ENCODE results near the gene MAN1B1. TPM values are rescaled to one million over a fixed set of nuclear protein-coding genes. Genes with fewer than 3 reads are reported as not detected.
A peak's percentile ranks its signal among the peaks of the same experiment; 100 is the strongest.
"Not testable (repeated sequence)": the region's sequence is repeated elsewhere in the genome, so short reads cannot be mapped to it uniquely, and the experiment has no call there.

Gene MAN1B1
- total RNA-seq, 2 donors from 2014 or later = 32.0 to 44.3 TPM

GRCh38 chr9:137050570-137050969 lies 36.2 kb upstream of the MAN1B1 start:
- intact Hi-C loops (cut with DNase I) = loop anchor here in 1 of 2 donors (5.0 kb wide), 1 partner anchor 397 kb away; no protein-coding TSS in a partner anchor
- DNase-seq (ENCODE audit: low spot score) = no peak

DNA sequence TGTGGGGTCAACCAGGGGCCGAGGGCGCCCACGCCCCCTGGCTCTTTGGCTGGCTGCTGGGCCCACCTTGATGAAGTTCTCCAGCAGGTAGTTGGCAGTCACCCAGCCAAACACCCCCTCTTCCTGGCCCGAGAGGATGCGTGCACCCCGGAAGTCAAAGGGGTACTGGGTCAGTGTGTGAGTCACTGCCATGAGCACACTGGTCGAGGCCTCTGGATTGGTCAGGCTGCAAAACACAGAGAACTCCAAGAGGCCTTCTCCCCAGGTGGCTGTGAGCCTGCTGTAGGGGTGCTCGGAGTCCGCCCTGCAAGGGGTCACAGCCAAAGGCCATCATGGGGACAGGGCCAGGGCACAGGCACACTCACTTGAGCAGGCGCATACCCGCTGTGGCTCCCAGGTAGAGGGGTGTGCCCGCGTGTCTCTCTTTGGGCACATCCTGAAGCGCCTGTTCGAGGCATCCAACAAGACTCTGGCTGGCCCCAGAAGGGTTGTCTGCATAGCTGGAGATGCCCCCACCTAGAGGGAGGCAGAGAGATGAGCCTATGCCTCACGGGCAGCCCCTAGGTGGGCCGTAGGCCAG lies 35.5 kb upstream of the MAN1B1 start:
- DNase-seq (ENCODE audit: low spot score) = no peak
- intact Hi-C loops (cut with DNase I) = loop anchor here in 1 of 2 donors (5.0 kb wide), 1 partner anchor 396 kb away; no protein-coding TSS in a partner anchor

GRCh38 chr9:137052293-137052692 lies 34.5 kb upstream of the MAN1B1 start:
- intact Hi-C loops (cut with DNase I) = loop anchor here in 1 of 2 donors (5.0 kb wide), 1 partner anchor 395 kb away; no protein-coding TSS in a partner anchor
- DNase-seq (ENCODE audit: low spot score) = no peak

- intact Hi-C loops (cut with DNase I) = loop anchor here in 1 of 2 donors (5.0 kb wide), 1 partner anchor 394 kb away; no protein-coding TSS in a partner anchor
- no peak for DNase-seq (ENCODE audit: low spot score)
These were observed 33.5 kb upstream of the MAN1B1 start for GRCh38 chr9:137052998-137053943.

- DNase-seq (ENCODE audit: low spot score) = no peak
- intact Hi-C loops (cut with DNase I) = loop anchor here in 1 of 2 donors (5.0 kb wide), 1 partner anchor 393 kb away; no protein-coding TSS in a partner anchor
These were observed 32.5 kb upstream of the MAN1B1 start, which contains the start of gene ENTPD2 for GRCh38 chr9:137053944-137054931. TSS of gene ENTPD2 (minus strand) at chr9:137054061. CDS start at chr9:137053997, 64 bp downstream.

GRCh38 chr9:137054932-137055384 lies 31.8 kb upstream of the MAN1B1 start:
- no peak for DNase-seq (ENCODE audit: low spot score)
- intact Hi-C loops (cut with DNase I) = loop anchor here in 1 of 2 donors (5.0 kb wide), 1 partner anchor 392 kb away; no protein-coding TSS in a partner anchor

- intact Hi-C loops (cut with DNase I) = no loop called here
- DNase-seq (ENCODE audit: low spot score) = peak; percentile 92
These were observed 31.1 kb upstream of the MAN1B1 start for GRCh38 chr9:137055385-137056364.

DNA sequence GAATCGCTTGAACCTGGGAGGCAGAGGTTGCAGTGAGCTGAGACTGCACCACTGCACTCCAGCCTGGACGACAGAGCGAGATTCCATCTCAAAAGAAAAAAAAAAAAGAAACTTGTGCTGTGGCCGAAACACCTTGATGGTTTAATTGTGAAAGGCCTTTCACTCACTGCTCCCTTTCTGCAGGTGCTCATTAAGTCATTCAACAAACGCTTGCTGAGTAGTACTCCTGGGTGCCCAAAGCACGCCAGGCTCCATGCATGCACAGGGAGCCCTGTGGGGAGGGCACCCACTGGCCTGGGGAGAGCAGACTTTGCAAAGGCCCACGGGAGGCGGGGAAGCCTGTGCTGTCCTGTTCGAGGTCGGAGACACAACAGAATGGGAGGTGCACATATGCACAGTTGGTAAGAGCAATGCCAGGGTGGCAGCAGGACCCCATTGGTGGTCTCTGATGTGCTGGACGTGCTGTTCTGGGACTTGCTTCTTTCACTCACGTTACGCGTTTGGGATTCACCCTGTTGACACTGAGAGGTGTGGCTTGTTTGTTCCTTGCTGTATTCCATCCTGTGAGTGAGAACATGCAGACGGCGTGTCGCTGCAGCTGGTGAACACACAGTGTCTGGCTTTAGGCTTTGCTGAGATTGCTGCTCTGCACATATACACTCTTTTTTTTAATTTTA lies 29.9 kb upstream of the MAN1B1 start:
- no peak for DNase-seq (ENCODE audit: low spot score)
- intact Hi-C loops (cut with DNase I) = no loop called here

DNA sequence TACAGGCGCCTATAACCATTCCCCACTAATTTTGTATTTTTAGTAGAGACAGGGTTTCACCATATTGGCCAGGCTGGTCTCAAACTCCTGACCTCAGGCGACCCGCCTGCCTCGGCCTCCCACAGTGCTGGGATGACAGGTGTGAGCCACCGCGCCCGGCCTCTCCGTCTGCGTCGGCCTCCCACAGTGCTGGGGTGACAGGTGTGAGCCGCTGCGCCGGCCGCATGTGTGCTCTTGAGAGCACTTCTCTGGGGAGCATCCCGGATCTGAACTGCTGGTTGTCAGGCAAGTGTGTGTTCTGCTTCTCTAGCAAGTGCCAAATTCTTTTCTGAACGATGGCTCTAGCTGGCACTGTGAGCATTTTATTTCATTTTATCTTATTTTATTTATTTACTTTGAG lies 29.2 kb upstream of the MAN1B1 start:
- intact Hi-C loops (cut with DNase I) = no loop called here
- no peak for DNase-seq (ENCODE audit: low spot score)

GRCh38 chr9:137058521-137059234 lies 28.1 kb upstream of the MAN1B1 start:
- no peak for DNase-seq (ENCODE audit: low spot score)
- intact Hi-C loops (cut with DNase I) = no loop called here

DNA sequence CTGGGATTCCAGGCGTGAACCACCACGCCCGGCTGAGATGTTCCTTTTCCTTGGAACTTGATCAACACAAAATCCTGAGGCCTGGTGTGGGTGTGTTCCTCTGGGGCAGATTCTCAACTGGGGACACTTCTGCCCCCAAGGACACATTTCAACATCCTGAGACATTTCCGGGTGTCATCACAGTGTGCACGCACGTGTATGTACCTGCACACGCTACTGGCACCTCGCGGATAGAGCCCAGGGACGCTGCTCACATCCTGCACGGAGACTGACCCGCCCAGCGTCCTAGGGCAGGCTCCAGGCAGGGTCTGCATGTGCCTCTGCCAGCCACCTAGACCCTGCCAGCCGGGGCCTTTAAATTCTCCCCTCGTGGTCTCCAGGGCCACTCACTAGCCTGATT lies 24.4 kb upstream of the MAN1B1 start:
- DNase-seq (ENCODE audit: low spot score) = no peak
- intact Hi-C loops (cut with DNase I) = loop anchor here in 1 of 2 donors (10.0 kb wide), 1 partner anchor 278 kb away; no protein-coding TSS in a partner anchor

GRCh38 chr9:137062798-137063197 lies 24.0 kb upstream of the MAN1B1 start:
- not testable (repeated sequence) for DNase-seq (ENCODE audit: low spot score)
- intact Hi-C loops (cut with DNase I) = loop anchor here in 1 of 2 donors (10.0 kb wide), 1 partner anchor 278 kb away; no protein-coding TSS in a partner anchor

DNA sequence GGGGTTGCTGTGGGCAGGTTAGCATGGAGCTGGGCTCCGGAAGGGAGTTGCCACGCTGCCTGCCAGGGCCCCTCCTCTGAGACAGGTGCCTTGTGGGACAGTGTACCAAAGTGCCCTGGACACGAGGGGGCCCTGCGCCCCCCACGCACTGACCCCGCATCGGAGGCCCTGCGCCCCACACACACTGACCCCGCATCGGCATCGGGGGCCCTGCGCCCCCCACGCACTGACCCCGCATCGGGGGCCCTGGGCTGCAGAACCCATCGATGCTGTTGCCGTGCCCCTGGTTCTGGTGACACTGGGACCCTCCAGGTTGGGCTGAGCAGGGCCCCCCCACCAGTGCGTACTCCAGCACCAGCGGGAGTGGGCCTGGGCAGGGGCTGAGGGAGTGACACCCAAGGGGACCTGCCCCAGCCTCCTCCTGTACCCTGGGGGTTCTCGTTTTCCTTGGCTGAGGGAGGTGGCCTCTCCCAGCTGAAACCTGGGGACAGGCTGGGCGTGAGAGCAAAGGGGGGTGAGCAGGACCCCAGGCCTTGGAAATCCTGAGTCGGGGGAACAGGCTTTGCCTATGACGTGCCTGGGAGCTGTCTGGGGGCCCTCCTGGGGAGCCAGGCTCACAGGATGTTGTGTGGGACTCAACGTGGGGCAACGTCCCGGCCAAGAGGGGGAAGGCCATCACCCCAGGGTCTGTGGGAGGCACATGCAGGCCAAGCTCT lies 23.3 kb upstream of the MAN1B1 start:
- no peak for DNase-seq (ENCODE audit: low spot score)
- intact Hi-C loops (cut with DNase I) = loop anchor here in 1 of 2 donors (10.0 kb wide), 1 partner anchor 279 kb away; no protein-coding TSS in a partner anchor

DNA sequence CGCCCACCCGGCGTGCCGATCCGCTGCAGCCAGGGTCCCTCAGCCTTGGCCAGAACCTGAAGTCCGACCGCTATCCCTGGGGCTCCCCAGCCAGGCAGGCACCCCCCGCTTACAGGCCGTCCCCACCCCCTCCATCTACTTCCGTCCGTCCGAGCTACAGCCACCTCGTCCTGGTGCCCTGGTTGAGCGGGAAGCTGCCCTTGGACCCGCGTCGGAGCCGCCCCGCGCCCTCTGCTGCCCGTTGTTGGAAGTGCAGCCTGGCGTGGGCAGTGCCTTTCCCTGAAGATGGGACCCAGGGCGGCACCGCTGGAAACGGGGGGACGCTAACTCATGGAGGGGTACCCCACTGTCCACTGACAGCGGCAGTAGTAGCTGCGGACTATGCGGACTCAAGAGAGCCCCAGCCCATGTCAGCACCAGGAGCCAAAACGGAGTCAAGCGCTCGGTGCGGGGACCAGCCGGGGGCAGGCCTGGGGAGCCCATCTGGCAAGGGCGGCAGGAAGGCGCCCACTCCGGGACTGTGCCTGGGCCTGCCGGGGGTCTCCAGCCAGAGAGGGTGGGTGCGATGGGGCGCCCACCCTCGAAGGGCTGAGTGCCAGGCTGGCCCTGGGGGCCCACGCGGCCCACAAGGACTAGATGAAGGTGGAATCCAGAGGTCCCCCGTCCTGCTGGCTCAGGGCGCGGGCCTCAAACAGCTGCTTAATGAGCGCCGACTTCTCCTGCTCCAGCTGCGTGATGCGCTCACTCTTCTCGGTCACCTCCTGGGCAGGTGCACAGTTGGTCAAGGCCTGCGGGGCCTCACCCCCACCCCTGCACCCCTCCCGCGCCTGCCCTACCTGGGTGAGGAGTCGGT lies 22.5 kb upstream of the MAN1B1 start:
- DNase-seq (ENCODE audit: low spot score) = peak; percentile 91
- intact Hi-C loops (cut with DNase I) = loop anchor here in 1 of 2 donors (10.0 kb wide), 1 partner anchor 279 kb away; no protein-coding TSS in a partner anchor

DNA sequence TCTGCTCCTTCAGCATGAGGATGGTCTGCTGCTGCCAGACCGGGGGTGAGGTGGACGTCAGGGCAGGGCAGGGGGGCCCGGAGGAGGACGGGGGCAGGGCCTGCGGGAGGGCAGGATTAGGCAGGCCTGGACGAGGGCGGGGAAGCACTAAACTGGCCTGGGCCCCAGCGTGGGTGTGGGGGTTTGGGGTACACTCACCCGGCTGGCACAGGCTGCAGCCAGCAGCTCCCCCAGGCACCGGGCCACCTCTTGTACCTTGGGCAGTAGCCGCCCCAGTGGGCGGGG lies 22.0 kb upstream of the MAN1B1 start:
- DNase-seq (ENCODE audit: low spot score) = no peak
- intact Hi-C loops (cut with DNase I) = loop anchor here in 1 of 2 donors (10.0 kb wide), 1 partner anchor 280 kb away; no protein-coding TSS in a partner anchor
